IPS DF 6.9 (cell line): ENCODE measurements around the gene LRRC7.

Experiments used
- DNase-seq: peaks from one replicate; pipeline ENCODE4 v3.0.0-alpha.2; 2013; ENCODE audit warnings: low read depth, low spot score
- H3K27ac ChIP-seq: one replicate; pipeline ENCODE4 v1.5.1; 2013; ENCODE audit warnings: low read length, control low read depth
- H3K27me3 ChIP-seq: 2 replicates; pipeline ENCODE4 v1.6.1; 2013; ENCODE audit warnings: mild to moderate bottlenecking, low read length; ENCODE audit not compliant: control insufficient read depth, insufficient read depth
- H3K36me3 ChIP-seq: 2 replicates; pipeline ENCODE4 v1.6.1; 2013; ENCODE audit warnings: low read length; ENCODE audit not compliant: control insufficient read depth, insufficient read depth
- H3K4me1 ChIP-seq: 2 replicates; pipeline ENCODE4 v1.6.1; 2013; ENCODE audit warnings: low read length; ENCODE audit not compliant: control insufficient read depth, insufficient read depth
- H3K4me3 ChIP-seq: 2 replicates; pipeline ENCODE4 v1.5.1; 2013; ENCODE audit warnings: mild to moderate bottlenecking, low read length
- H3K9me3 ChIP-seq: 2 replicates; pipeline ENCODE4 v1.6.1; 2013; ENCODE audit warnings: low read length, inconsistent platforms; ENCODE audit not compliant: control insufficient read depth, insufficient read depth
- WGBS: extraction: QIAGEN DNeasy Blood & Tissue Kit; methylation state at CpG from one replicate; pipeline ENCODE4 v1.1.7; 2013; ENCODE audit warnings: mixed read lengths, missing lambda C conversion rate; ENCODE audit not compliant: insufficient read length, insufficient coverage; 5-methylcytosine and 5-hydroxymethylcytosine counted together

Gene LRRC7

DNA sequence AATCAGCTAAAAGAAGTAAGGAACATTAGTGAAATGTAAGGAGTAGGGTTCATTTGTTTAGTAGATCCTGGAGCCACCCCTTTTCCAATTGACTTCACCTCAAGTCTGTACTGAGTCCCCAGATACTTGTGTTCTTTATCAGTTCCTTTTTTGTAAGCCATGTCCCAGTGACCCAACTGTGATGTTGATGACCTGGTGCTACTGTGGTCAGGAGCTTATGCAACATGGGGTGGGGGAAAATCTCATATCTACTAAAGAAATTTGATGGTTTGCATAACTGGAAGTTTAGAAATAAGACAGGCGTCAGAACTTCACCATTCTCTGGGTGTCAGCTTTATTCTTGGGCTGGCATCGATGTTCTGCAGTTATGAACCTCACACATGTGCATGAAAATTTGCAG is 120.5 kb downstream of the LRRC7 start:
- no peak overlapping the region for H3K27ac ChIP-seq
- H3K36me3 ChIP-seq = no peaks in the 10 kb centered on the region
- no peaks in the 10 kb centered on the region for H3K27me3 ChIP-seq
- no CpG with 5 or more reads among the region's 2 CpGs for WGBS
- no peaks in the 10 kb centered on the region for H3K9me3 ChIP-seq
- DNase-seq = no peak
- H3K4me1 ChIP-seq = peaks cover 3% of the 10 kb centered on the region; the same call in 1 of the 2 replicates
- no peak overlapping the region for H3K4me3 ChIP-seq

DNA sequence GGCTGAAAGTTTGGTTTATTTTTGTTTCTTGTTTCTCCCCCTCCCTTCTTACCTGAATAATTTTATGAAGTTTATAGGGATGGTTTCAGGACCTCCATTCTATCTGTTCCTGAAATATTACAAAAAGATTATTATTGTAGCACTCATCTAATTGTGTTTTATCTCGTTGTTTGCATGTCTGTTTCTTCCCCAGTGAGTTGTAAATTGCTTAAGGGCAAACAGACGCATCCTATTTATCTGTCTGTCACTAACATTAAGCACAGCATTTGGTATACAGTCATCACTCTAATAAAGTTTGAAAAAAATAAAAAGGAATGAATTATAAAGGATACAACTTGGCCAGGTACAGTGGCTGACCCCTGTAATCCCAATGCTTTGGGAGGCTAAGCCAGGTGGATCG is 123.5 kb downstream of the LRRC7 start:
- WGBS = no CpG with 5 or more reads among the region's 3 CpGs
- Histone ChIP-seq H3K36me3 (no peaks in the 10 kb centered on the region), H3K27me3 (no peaks in the 10 kb centered on the region), H3K9me3 (no peaks in the 10 kb centered on the region), H3K27ac (no peak overlapping the region), H3K4me3 (no peak overlapping the region), H3K4me1 (peaks cover 3% of the 10 kb centered on the region; the same call in 1 of the 2 replicates)
- no peak for DNase-seq

DNA sequence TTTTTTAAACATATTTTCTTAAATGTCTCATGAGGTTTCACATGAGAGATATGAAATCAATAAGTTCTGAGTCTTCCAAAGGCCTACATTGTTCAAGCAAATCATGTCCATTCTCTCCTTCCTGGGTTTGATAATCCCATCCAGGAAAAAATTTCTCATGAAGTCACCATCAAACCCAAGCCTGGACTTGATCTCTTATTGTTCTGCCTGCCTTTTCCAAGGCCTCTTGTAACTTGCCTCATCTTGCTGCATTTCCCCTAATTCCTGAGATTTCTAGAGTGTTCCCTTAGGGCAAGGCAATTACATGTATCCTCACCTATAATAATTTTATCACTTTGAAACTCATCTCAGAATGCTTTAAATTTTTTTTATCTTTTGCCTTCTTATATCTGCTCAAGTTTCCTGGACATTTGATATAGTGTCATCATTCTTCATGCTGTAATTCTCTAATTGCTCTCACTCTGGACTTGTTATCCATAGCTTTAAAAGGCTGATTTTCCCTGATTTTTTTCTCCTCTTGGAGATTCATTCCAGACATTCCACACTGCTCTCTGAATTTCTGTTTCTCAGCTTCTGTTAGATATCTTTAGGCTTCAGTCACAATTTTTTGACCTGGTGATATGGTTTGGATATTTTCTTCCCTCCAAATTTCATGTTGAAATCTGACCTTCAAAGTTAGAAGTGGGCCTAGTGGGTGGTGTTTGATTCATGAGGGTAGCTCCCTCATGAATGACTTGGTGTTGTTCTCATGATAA is 126.4 kb downstream of the LRRC7 start:
- H3K36me3 ChIP-seq = no peaks in the 10 kb centered on the region
- no peak overlapping the region for H3K27ac ChIP-seq
- no peaks in the 10 kb centered on the region for H3K27me3 ChIP-seq
- H3K4me3 ChIP-seq = no peak overlapping the region
- peaks cover 3% of the 10 kb centered on the region; the same call in 1 of the 2 replicates for H3K4me1 ChIP-seq
- DNase-seq = no peak
- no peaks in the 10 kb centered on the region for H3K9me3 ChIP-seq

DNA sequence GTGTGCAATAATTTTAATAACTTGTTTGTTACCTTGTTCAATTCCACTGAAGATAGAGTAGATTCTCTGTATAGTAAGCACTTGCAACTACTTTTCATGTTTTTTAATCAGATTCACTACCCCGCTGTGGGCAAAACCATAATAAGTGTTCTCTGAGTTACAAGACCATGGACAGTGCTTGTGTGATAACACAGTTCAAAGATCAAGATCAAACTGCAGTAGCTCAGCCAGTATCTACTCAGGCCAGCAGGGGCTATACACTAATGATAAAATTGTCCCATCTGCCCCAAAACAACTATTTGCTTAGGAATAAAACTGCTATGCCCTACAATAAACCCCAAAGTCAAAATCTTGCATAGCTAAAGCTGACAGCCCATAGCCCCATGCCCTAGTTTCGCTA is 129.6 kb downstream of the LRRC7 start:
- DNase-seq = no peak
- H3K4me1 ChIP-seq = no peaks in the 10 kb centered on the region
- H3K4me3 ChIP-seq = no peak overlapping the region
- no peak overlapping the region for H3K27ac ChIP-seq
- H3K27me3 ChIP-seq = no peaks in the 10 kb centered on the region
- H3K9me3 ChIP-seq = no peaks in the 10 kb centered on the region
- no CpG with 5 or more reads among the region's 2 CpGs for WGBS
- H3K36me3 ChIP-seq = no peaks in the 10 kb centered on the region

DNA sequence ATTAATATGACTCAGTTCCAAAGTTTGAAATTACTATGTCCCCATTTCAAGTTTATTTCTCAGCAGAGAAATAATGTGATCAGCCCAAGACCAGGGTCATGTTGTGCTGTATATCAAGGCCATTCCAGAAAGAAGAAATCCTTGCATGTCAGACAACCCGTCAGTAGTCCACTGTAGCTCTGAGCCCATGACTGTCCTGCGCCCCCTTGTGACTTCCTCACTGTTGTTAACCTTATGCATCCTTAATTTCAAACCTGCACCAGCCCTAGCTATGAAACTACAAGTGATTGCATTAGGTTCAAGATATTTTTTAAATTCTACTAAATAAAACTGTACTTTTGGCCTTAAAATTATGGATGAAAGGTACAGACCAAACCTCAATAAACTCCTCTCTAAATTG is 133.0 kb downstream of the LRRC7 start:
- Histone ChIP-seq H3K4me1 (no peaks in the 10 kb centered on the region), H3K36me3 (no peaks in the 10 kb centered on the region), H3K9me3 (no peaks in the 10 kb centered on the region), H3K4me3 (no peak overlapping the region), H3K27me3 (no peaks in the 10 kb centered on the region), H3K27ac (no peak overlapping the region)
- WGBS = no CpG with 5 or more reads among the region's 2 CpGs
- peak; percentile 31 for DNase-seq

DNA sequence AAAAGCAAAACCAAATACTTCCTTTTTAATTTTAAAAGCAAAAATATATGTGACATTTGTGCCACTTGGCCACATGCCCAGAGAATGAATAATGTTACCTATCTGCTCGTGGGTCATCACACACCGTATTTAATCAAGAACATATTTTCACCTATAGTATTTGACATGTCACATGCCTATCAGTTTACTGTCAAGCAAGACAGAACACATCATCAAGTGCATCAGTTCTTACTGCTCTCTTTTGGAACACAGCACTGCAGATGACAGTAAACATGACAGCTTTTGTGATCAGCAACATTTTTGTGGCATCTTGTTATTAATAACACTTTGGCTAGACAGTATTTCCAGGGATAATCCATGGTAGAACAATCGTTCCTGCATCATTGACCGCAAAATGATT is 134.4 kb downstream of the LRRC7 start:
- Histone ChIP-seq H3K4me3 (no peak overlapping the region), H3K36me3 (no peaks in the 10 kb centered on the region), H3K9me3 (no peaks in the 10 kb centered on the region), H3K27me3 (no peaks in the 10 kb centered on the region), H3K4me1 (no peaks in the 10 kb centered on the region), H3K27ac (no peak overlapping the region)
- no CpG with 5 or more reads among the region's 4 CpGs for WGBS
- DNase-seq = no peak

DNA sequence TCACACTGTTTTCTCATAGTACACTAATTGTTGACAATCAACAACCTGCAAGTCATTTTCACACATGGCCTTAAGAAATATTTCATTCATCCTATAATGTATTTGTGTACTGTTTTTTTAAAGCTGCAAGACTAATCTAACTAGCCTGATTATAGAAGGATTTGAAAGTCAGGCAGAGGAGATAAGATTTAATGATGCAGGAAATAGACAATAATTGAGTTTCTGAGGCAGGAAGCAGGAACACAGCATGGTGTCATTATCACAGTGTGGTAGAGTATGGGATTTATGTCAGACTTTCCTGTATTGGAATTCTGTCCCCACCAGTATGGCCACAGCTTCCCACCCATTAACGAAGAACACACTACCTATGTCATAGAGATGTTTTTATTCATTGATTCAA is 138.8 kb downstream of the LRRC7 start:
- Histone ChIP-seq H3K27ac (no peak overlapping the region), H3K36me3 (no peaks in the 10 kb centered on the region), H3K4me3 (no peak overlapping the region), H3K4me1 (no peaks in the 10 kb centered on the region), H3K9me3 (no peaks in the 10 kb centered on the region), H3K27me3 (no peaks in the 10 kb centered on the region)
- no peak for DNase-seq
- no CpG with 5 or more reads among the region's 1 CpG for WGBS

DNA sequence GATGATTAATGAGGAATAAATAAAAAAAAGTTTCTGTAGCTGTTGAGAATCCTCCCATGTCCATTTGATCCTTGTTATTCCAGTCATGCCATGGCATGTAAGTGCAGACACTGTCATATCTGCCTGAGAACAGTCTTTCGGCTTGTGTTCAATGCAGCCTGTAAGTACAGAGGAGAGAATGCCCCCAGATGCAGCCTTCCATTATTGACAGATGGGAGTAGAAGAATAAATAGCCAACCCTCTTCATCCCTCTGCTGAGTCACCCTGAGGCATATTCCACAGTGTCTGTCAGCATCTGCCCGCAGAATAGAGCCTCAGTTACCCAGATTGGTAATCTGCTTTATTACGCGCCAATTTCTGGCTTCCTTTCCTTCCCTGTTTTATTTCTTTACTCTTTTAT is 139.4 kb downstream of the LRRC7 start:
- H3K27ac ChIP-seq = no peak overlapping the region
- WGBS = no CpG with 5 or more reads among the region's 4 CpGs
- DNase-seq = no peak
- H3K4me3 ChIP-seq = no peak overlapping the region
- no peaks in the 10 kb centered on the region for H3K36me3 ChIP-seq
- H3K9me3 ChIP-seq = no peaks in the 10 kb centered on the region
- no peaks in the 10 kb centered on the region for H3K4me1 ChIP-seq
- H3K27me3 ChIP-seq = no peaks in the 10 kb centered on the region

DNA sequence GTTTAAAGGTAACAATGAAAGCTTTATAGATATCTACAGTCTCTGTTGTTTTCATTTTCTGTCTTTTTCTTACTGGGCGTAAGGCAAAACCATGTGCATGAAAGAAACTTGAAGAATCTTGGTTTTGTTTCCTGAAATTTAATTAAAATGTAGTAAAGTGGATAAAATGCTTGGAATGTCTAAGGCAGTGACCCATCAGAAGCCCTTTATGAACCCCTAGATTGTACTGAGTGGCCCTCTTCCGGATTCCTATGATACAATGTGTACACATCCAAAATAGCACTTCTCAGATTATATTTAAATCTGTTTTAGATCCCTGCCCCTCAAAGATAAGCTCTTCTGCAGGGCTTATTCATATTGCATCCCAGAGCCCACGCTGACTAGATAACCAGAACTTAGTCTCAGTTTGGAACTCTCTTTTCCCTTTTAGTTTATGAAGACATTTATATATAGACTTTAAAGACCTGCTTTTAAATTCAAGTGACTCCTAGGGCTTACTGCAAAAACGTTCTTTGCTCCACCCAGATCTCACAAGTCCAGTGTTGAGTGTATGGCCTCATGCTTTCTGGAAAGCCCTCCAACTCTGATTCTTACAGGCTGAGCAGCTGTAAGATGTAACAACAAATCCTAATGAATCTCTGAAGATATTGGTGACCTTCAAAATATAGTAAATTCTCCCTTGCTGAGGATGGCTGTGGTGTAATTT is 142.9 kb downstream of the LRRC7 start:
- Histone ChIP-seq H3K4me1 (no peaks in the 10 kb centered on the region), H3K4me3 (no peak overlapping the region), H3K27ac (no peak overlapping the region), H3K36me3 (no peaks in the 10 kb centered on the region), H3K27me3 (no peaks in the 10 kb centered on the region), H3K9me3 (no peaks in the 10 kb centered on the region)
- no peak for DNase-seq
- no CpG with 5 or more reads among the region's 4 CpGs for WGBS

DNA sequence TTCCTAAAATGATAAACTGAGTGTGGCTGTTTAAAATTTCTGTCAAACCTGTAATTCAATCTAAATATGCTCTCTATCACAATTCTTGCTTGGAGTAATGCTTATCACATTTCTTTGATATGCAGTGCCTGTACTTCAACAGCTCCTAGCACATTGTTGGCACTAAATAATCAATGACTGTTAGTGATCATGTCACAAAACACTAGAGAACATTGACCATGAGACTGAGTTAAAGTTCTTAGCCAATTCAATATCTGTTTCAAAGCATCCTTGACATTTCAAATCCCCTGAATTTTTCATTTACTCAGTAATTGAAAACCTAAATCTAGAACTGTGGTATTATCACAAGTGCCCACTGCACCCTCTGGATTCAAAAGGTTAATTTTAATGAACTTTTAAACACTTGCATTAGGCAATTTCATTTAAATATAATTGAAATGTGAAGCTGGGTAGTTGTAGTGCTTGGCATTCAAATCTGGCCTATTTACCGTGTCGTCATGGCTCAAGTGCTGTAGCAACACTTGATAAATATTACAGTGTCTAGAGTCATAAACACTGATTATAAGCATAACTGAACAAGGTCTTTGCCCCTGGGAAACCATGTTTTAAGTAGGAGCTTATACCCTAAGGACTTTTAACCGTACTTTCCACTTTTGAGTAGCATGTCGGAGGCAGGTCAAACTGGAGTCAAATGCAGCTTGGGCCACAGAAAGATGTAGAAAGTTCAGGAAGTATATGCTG is 143.6 kb downstream of the LRRC7 start:
- WGBS = no CpG with 5 or more reads among the region's 4 CpGs
- no peak for DNase-seq

More for the DNA sequence above, 143.6 kb downstream of the LRRC7 start:
- Histone ChIP-seq H3K27ac (no peak overlapping the region), H3K27me3 (no peaks in the 10 kb centered on the region), H3K9me3 (no peaks in the 10 kb centered on the region), H3K36me3 (no peaks in the 10 kb centered on the region), H3K4me1 (no peaks in the 10 kb centered on the region), H3K4me3 (no peak overlapping the region)
